PC-9 (cell line): Measurements from ENCODE around the gene KIF26B. TPM values are rescaled to one million over a fixed set of nuclear protein-coding genes. Genes with fewer than 3 reads are reported as not detected.

ENCODE experiments used
- BruUV-seq: library from RNA; stranded (reverse); fragments of 400-500 nt; replicated peaks from 2 replicates; lab custom pipeline; 2021; lab: Mats Ljungman, UMichigan
- CTCF ChIA-PET: fragments of 300-600 bp; sonication (Branson Sonifier 250); formaldehyde crosslinking; loops from one replicate; lab custom pipeline; 2022; ENCODE audit warnings: antibody characterized with exemption; lab: Charles Lee
- POLR2A ChIA-PET: fragments of 300-600 bp; sonication (Branson Sonifier 250); formaldehyde crosslinking; loops from one replicate; lab custom pipeline; 2022; ENCODE audit warnings: antibody characterized with exemption; ENCODE audit not compliant: unreplicated experiment; lab: Charles Lee
- DNase-seq, 2 experiments: peaks; one replicate each; pipeline versions ENCODE4 v3.0.0 to v3.0.0-alpha.2; 2015 to 2022; ENCODE audit warnings: mixed read lengths in 1 of 2
- H2AFZ ChIP-seq: fragments of 200-600 bp; sonication (generic); 2 replicates; pipeline ENCODE4 v1.8.1; 2017; ENCODE audit warnings: antibody characterized with exemption
- H3F3A ChIP-seq: fragments of 200-600 bp; sonication (generic); 2 replicates; pipeline ENCODE4 v1.8.1; 2017; ENCODE audit warnings: antibody characterized with exemption, mild to moderate bottlenecking, low read depth; ENCODE audit not compliant: insufficient read depth
- H3K27ac ChIP-seq: fragments of 200-600 bp; sonication (generic); 2 replicates; pipeline ENCODE4 v1.6.1; 2016; ENCODE audit warnings: mixed run types
- H3K27me3 ChIP-seq: fragments of 200-600 bp; sonication (generic); 2 replicates; pipeline ENCODE4 v1.6.1; 2016; ENCODE audit warnings: low read depth, mixed run types; ENCODE audit not compliant: insufficient read depth
- H3K36me3 ChIP-seq: fragments of 200-600 bp; sonication (generic); 2 replicates; pipeline ENCODE4 v1.6.1; 2016; ENCODE audit warnings: low read depth, mixed run types
- H3K4me1 ChIP-seq: fragments of 200-600 bp; sonication (generic); replicated peaks from 2 replicates; pipeline ENCODE4 v1.6.1; 2016; ENCODE audit warnings: mixed run types; ENCODE audit not compliant: insufficient read depth
- H3K4me2 ChIP-seq: fragments of 200-600 bp; sonication (generic); 2 replicates; pipeline ENCODE4 v1.6.1; 2017; ENCODE audit warnings: mixed run types
- H3K4me3 ChIP-seq: fragments of 200-600 bp; sonication (generic); 2 replicates; pipeline ENCODE4 v1.6.1; 2016; ENCODE audit warnings: mixed run types
- H3K79me2 ChIP-seq: fragments of 200-600 bp; sonication (generic); 2 replicates; pipeline ENCODE4 v1.6.1; 2017; ENCODE audit warnings: low read depth, mixed run types
- H3K9me2 ChIP-seq: fragments of 200-600 bp; sonication (generic); 2 replicates; pipeline ENCODE4 v1.8.1; 2017; ENCODE audit warnings: mild to moderate bottlenecking; ENCODE audit not compliant: insufficient read depth
- H3K9me3 ChIP-seq: fragments of 200-600 bp; sonication (generic); 2 replicates; pipeline ENCODE4 v1.8.1; 2016; ENCODE audit warnings: low read depth; ENCODE audit not compliant: insufficient read depth
- H4K20me1 ChIP-seq: fragments of 200-600 bp; sonication (generic); 2 replicates; pipeline ENCODE4 v1.8.1; 2017; ENCODE audit not compliant: insufficient read depth
- EZH2 ChIP-seq: fragments of 200-600 bp; sonication (generic); IDR thresholded peaks from 2 replicates; pipeline ENCODE4 v1.8.0; 2017; ENCODE audit warnings: antibody characterized with exemption, low read depth
- intact Hi-C: fragments of 100-400 bp; cut with micrococcal nuclease; formaldehyde crosslinking; loops from one replicate; pipeline ENCODE4 v1.10.0; 2022; ENCODE audit not compliant: unreplicated experiment
- total RNA-seq: library from RNA; stranded (reverse); gene quantifications from 2 replicates; pipeline ENCODE4 v1.2.3, GENCODE V29; 2021
- TF ChIP-seq, protein P1 (sequence below): fragments of 200-600 bp; sonication (generic); conservative IDR thresholded peaks from 2 replicates; pipeline ENCODE4 v1.6.1; 2017; ENCODE audit warnings: mixed run types, antibody characterized with exemption, mild to moderate bottlenecking, moderate library complexity

The KIF26B gene
- total RNA-seq, 1 experiment from 2014 or later, result 0.11 TPM

GRCh38 chr1:245212221-245212710 lies 57.5 kb downstream of the KIF26B start:
- Histone ChIP-seq H3K36me3 (no peaks in the 10 kb centered on the region), H3K4me1 (no peaks in the 10 kb centered on the region), H3K27ac (no peak overlapping the region), H3K4me3 (no peak overlapping the region), H3K4me2 (no peak overlapping the region), H3F3A (no peaks in the 10 kb centered on the region), H3K79me2 (no peaks in the 10 kb centered on the region), H4K20me1 (no peaks in the 10 kb centered on the region), H3K9me2 (no peaks in the 10 kb centered on the region), H3K9me3 (peaks cover 11% of the 10 kb centered on the region), H3K27me3 (peaks cover 83% of the 10 kb centered on the region), H2AFZ (no peak overlapping the region)
- ChIA-PET CTCF (no interaction called here), POLR2A (no interaction called here)
- intact Hi-C loops, result no loop called here
- DNase-seq, result no peak
- TF ChIP-seq, protein P1, sequence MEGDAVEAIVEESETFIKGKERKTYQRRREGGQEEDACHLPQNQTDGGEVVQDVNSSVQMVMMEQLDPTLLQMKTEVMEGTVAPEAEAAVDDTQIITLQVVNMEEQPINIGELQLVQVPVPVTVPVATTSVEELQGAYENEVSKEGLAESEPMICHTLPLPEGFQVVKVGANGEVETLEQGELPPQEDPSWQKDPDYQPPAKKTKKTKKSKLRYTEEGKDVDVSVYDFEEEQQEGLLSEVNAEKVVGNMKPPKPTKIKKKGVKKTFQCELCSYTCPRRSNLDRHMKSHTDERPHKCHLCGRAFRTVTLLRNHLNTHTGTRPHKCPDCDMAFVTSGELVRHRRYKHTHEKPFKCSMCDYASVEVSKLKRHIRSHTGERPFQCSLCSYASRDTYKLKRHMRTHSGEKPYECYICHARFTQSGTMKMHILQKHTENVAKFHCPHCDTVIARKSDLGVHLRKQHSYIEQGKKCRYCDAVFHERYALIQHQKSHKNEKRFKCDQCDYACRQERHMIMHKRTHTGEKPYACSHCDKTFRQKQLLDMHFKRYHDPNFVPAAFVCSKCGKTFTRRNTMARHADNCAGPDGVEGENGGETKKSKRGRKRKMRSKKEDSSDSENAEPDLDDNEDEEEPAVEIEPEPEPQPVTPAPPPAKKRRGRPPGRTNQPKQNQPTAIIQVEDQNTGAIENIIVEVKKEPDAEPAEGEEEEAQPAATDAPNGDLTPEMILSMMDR, result no peak
- no peak for TF ChIP-seq EZH2
- BruUV-seq, result no TSS peak

DNA sequence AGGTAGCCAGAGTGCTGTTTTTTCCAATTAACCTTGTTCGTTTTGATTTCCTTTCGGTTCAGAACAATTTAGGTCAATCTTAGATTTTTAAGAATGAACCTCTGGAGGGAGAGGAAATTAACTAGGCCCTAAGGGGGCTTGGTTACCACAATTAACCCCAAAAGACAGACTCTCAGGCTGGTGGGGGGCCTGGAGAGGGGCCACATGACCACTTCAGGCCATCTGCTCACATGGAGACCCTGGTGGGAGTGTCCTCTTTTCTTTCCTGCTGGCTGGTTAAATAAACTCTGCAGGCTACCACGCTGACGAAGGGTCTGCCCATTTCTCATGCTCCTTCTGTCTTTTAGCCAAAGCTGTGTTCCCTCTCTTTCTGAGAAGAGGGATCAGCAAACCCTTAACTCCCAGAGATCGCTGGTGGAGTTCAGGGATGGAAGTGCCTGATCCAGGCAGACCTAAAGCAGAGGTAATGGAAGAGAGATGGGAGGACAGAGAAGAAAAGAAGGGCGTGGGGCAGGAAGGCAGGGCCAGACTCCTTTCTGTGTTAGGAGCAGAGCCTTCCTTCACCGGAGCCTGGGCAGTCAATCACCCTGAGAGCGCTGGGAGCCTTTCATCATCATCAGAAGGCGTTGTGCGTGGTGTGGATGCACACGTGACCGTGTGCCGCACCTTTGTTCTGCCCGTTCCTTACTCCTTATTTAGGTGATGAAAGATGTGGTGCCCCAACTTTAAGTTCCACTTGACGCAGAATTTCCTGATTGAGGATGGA lies 58.5 kb downstream of the KIF26B start:
- no peaks in the 10 kb centered on the region for H4K20me1 ChIP-seq
- H3K4me3 ChIP-seq, result no peak overlapping the region
- TF ChIP-seq, protein P1, result no peak
- no peak for TF ChIP-seq EZH2
- CTCF ChIA-PET, result no interaction called here
- no peak for DNase-seq
- H3K27ac ChIP-seq, result no peak overlapping the region
- 0 out of 2 replicates have a peak, but pooled peaks cover under 1% of the 10 kb centered on the region for H3K9me3 ChIP-seq
- H3K9me2 ChIP-seq, result no peaks in the 10 kb centered on the region
- intact Hi-C loops, result no loop called here
- no peaks in the 10 kb centered on the region for H3F3A ChIP-seq
- H3K79me2 ChIP-seq, result no peaks in the 10 kb centered on the region
- peaks cover 92% of the 10 kb centered on the region for H3K27me3 ChIP-seq
- H3K4me2 ChIP-seq, result no peak overlapping the region
- POLR2A ChIA-PET, result no interaction called here
- no peak overlapping the region for H2AFZ ChIP-seq
- no peaks in the 10 kb centered on the region for H3K4me1 ChIP-seq
- no TSS peak for BruUV-seq
- H3K36me3 ChIP-seq, result no peaks in the 10 kb centered on the region

DNA sequence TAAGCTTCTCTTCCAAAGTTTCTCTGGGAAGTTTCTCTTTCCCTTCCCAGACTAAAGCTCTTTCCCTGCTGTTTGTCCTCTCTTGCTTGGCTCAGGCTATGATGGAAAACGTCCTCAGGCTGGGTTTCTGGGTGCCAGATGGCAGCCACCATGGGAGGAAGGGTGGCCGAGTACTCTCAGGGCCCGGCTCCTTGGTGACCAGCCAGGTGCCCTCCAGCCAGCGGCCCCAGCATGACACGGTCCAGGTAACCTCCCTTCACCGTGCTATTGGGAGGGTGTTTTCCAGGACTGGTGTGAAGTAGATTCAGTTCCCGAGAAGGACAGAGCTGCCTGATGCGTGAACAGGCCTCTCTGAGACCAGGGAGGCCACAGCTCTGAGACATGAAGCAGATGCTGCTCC lies 60.3 kb downstream of the KIF26B start:
- H3K79me2 ChIP-seq, result no peaks in the 10 kb centered on the region
- H3K27ac ChIP-seq, result no peak overlapping the region
- no peaks in the 10 kb centered on the region for H3K9me2 ChIP-seq
- no peaks in the 10 kb centered on the region for H3K36me3 ChIP-seq
- intact Hi-C loops, result no loop called here
- DNase-seq, result no peak
- no TSS peak for BruUV-seq
- peaks cover 95% of the 10 kb centered on the region for H3K27me3 ChIP-seq
- ChIA-PET CTCF (no interaction called here), POLR2A (no interaction called here)
- no peak overlapping the region for H3K4me2 ChIP-seq
- no peak overlapping the region for H2AFZ ChIP-seq
- no peaks in the 10 kb centered on the region for H3F3A ChIP-seq
- no peaks in the 10 kb centered on the region for H4K20me1 ChIP-seq
- H3K4me3 ChIP-seq, result no peak overlapping the region
- no peaks in the 10 kb centered on the region for H3K9me3 ChIP-seq
- TF ChIP-seq EZH2, result no peak
- TF ChIP-seq, protein P1, result no peak
- no peaks in the 10 kb centered on the region for H3K4me1 ChIP-seq
